ENCODE results near the gene ME3. TPM values are rescaled to one million over a fixed set of nuclear protein-coding genes. Genes with fewer than 3 reads are reported as not detected.

Gene ME3
- total RNA-seq, 1 donor: 19.9 TPM

DNA sequence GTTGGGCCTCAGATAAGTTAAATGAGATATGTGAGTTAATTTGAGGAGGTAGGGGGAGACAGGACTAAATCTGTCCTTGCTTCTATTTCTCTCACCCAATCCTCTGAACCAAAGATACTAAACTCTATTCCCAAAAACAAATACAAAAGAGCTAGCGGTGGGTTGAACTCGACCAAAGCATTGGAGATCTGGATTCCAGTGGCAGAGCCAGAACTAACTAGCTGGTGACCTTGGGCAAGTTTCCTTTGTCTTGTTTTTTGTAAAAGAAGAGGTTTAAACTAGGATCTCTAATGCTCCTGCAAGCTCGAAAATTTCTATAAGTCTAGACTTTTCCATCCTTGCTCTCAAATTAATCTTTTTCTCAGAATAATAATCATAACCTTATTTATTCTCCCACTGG lies 1.5 kb downstream of the ME3 start:
- TF ChIP-seq, protein P1, sequence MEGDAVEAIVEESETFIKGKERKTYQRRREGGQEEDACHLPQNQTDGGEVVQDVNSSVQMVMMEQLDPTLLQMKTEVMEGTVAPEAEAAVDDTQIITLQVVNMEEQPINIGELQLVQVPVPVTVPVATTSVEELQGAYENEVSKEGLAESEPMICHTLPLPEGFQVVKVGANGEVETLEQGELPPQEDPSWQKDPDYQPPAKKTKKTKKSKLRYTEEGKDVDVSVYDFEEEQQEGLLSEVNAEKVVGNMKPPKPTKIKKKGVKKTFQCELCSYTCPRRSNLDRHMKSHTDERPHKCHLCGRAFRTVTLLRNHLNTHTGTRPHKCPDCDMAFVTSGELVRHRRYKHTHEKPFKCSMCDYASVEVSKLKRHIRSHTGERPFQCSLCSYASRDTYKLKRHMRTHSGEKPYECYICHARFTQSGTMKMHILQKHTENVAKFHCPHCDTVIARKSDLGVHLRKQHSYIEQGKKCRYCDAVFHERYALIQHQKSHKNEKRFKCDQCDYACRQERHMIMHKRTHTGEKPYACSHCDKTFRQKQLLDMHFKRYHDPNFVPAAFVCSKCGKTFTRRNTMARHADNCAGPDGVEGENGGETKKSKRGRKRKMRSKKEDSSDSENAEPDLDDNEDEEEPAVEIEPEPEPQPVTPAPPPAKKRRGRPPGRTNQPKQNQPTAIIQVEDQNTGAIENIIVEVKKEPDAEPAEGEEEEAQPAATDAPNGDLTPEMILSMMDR (IDR thresholded peaks at IDR 0.05; ENCODE audit: insufficient read depth, low read depth, low read length): no peak
- DNase-seq (ENCODE audit: low read depth): no peak
- no peak overlapping the region for H3K4me3 ChIP-seq (ENCODE audit: low read depth, low read length)

DNA sequence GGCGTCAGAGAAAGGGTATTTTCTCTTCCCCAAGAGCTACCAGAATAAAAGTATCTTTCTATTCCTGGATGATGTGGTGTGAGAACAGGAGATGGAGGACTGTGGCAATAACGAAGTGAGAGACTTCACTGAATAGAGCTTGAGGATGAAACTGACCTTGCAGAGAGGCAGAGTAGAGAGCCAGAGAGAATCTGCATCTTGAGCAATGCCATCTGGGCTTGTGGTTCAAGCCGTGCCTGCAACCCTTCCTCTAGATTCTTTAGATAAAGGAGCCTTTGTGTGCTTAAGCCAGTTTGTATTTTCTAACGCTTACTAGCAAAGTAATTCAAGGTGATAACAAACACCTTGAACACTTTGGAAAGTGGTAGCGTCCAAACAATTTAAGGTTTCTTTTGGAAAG lies 2.2 kb downstream of the ME3 start:
- TF ChIP-seq, protein P1 (IDR thresholded peaks at IDR 0.05; ENCODE audit: insufficient read depth, low read depth, low read length): no peak
- peak; percentile 81 for DNase-seq (ENCODE audit: low read depth)
- H3K4me3 ChIP-seq (ENCODE audit: low read depth, low read length): no peak overlapping the region

DNA sequence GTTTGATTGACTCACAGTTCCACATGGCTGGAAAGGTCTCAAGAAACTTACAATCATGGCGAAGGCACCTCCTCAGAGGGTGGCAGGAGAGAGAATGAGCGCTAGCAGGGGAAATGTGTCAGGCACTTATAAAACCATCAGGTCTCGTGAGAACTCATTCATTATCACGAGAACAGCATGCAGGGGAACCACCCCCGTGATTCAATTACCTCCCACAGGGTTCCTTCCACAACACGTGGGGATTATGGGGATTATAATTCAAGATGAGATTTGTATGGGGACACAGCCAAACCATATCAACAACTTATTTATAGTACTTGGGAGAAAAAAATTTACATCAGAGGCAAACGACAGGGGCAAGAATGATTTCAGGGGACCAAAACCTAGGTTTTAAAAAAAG lies 3.0 kb downstream of the ME3 start:
- no peak for DNase-seq (ENCODE audit: low read depth)
- TF ChIP-seq, protein P1 (IDR thresholded peaks at IDR 0.05; ENCODE audit: insufficient read depth, low read depth, low read length): no peak
- no peak overlapping the region for H3K4me3 ChIP-seq (ENCODE audit: low read depth, low read length)

DNA sequence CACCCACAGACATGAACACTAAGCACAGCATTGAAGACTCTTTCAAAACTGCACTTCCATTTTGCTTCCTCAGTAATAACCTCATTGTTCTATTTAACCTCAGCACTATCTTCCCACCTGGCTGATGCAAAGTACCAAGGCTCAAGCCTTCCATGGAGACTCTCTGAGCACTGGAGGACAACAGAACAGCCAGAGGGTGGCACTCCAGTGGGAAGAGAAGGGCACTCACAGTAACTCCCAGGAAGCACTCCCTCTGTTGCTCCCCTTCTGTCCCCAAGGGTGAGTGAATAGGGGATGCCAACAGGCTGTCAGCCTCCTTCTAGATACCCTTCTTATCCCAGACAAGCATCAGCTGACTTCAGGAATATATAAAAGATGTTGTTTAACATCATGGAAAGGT lies 3.5 kb downstream of the ME3 start:
- no peak for DNase-seq (ENCODE audit: low read depth)
- TF ChIP-seq, protein P1 (IDR thresholded peaks at IDR 0.05; ENCODE audit: insufficient read depth, low read depth, low read length): no peak
- no peak overlapping the region for H3K4me3 ChIP-seq (ENCODE audit: low read depth, low read length)

DNA sequence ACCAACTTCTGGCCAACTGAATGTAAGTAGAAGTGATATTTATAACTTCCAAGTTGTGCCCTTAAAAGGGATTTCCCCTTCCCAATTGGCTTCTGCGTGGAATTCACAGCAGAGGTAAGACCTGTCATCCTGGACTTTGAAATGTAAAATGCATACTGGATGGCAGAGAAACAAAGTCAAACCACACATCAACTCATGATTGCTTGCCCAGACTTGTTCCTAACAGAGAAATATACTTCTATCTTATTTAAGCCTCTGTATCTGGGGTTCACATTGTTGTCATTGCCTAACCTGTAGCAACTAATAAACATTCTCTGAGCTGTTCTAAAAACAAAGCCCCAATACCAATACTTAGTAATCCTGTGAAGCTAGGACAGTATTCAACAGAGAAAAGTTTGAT lies 6.2 kb downstream of the ME3 start:
- TF ChIP-seq, protein P1 (IDR thresholded peaks at IDR 0.05; ENCODE audit: insufficient read depth, low read depth, low read length): no peak
- no peak overlapping the region for H3K4me3 ChIP-seq (ENCODE audit: low read depth, low read length)
- DNase-seq (ENCODE audit: low read depth): no peak

DNA sequence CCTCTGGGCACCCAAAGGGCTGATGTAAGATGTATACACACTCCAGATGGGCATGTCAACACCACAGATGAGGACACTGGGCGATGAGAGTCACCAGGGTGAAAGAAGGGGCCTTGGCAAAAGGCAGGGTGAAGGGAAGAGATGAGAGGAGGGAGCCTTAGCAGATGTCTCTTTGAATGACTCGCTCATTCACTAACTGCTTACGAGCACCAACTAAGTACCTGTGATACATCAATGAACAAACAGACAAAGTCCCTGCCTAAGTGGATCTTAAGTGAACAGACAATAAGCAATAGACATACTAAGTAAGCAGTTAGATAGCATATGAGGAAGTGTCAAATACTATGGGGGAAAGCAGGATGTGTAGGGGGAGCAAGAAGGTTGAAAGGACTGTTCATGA lies 7.5 kb downstream of the ME3 start:
- DNase-seq (ENCODE audit: low read depth): no peak
- H3K4me3 ChIP-seq (ENCODE audit: low read depth, low read length): no peak overlapping the region
- TF ChIP-seq, protein P1 (IDR thresholded peaks at IDR 0.05; ENCODE audit: insufficient read depth, low read depth, low read length): no peak

DNA sequence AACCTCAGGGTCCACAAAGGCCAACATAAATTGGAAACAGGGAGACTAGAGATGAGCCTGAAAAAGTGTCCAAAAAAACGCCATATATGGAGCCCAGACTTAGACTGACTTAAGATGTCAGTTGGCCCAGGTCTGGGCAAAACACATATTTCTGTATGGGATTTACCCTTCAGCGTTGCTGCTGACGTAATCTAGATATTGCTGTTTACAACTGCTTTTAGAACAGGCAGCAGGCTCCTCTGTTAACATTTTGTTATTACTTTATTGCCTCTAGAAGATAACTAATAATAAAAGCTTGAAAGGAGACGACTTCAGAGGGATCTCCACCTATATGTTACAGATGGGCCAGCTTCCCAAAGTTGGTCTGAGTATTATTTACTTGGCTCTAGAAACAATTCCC lies 8.7 kb downstream of the ME3 start:
- TF ChIP-seq, protein P1 (IDR thresholded peaks at IDR 0.05; ENCODE audit: insufficient read depth, low read depth, low read length): no peak
- DNase-seq (ENCODE audit: low read depth): peak; percentile 89
- no peak overlapping the region for H3K4me3 ChIP-seq (ENCODE audit: low read depth, low read length)
